K562 (cell line): Measurements from ENCODE around the gene AUNIP. TPM values are rescaled to one million over a fixed set of nuclear protein-coding genes. Genes with fewer than 3 reads are reported as not detected.

ENCODE experiments used
- ATAC-seq: fragments of 200-7000 bp; cut with Tn5 transposase; 3 replicates; pipeline ENCODE4 v1.9.1; 2020; ENCODE audit warnings: moderate library complexity
- BruUV-seq: library from RNA; stranded (reverse); fragments of 400-500 nt; replicated peaks from 2 replicates; lab custom pipeline; 2021; lab: Mats Ljungman, UMichigan
- CTCF ChIA-PET: fragments of 300-600 bp; formaldehyde crosslinking; extraction: SDS; loops from one replicate; lab custom pipeline; 2021; ENCODE audit warnings: low intra/inter-chr PET ratio; lab: Yijun Ruan, JAX
- POLR2A ChIA-PET: fragments of 300-600, 350-650 bp; sonication (Branson Sonifier 250); formaldehyde crosslinking; extraction: SDS; loops from one replicate; lab custom pipeline; 2021; ENCODE audit warnings: antibody characterized with exemption, inconsistent platforms; lab: Yijun Ruan, JAX
- DNase-seq, 4 experiments: peaks; one replicate each; pipeline versions ENCODE4 v3.0.0 to v3.0.0-alpha.2; 2011 to 2018; ENCODE audit warnings: low spot score in 3 of 4, mixed read lengths in 3 of 4; ENCODE audit errors: extremely low read depth in 1 of 4
- FAIRE-seq: peaks from 2 replicates; lab custom pipeline; 2011; peaks lifted over from hg19 to GRCh38; lab: Jason Lieb, UNC
- H2AFZ ChIP-seq: 2 replicates; pipeline ENCODE4 v1.6.0; 2011; ENCODE audit warnings: low read depth, low read length, control low read depth, inconsistent platforms
- H3K27ac ChIP-seq: fragments of 200-600 bp; 3 replicates; pipeline ENCODE4 v1.8.0; 2011; ENCODE audit warnings: low read depth, mild to moderate bottlenecking, control low read depth, inconsistent platforms, low read length, moderate library complexity, mixed read lengths; ENCODE audit errors: extremely low read depth
- H3K27me3 ChIP-seq, 2 experiments: fragments of 300-600 bp in 1 of 2; 2 replicates in 1 of 2; 3 replicates in 1 of 2; pipeline versions ENCODE4 v1.6.0 to v1.8.0; 2011; ENCODE audit warnings: inconsistent platforms in 2 of 2, low read length in 2 of 2, mild to moderate bottlenecking in 1 of 2, mixed read lengths in 1 of 2, moderate library complexity in 1 of 2; ENCODE audit not compliant: control insufficient read depth in 2 of 2, insufficient read depth in 2 of 2
- H3K36me3 ChIP-seq: fragments of 300-600 bp; 3 replicates; pipeline ENCODE4 v1.8.0; 2011; ENCODE audit warnings: mild to moderate bottlenecking, low read length, inconsistent platforms; ENCODE audit not compliant: control insufficient read depth, insufficient read depth
- H3K4me1 ChIP-seq, 2 experiments: fragments of 200-600 bp in 1 of 2; replicated peaks in 1 of 2; 2 replicates in 1 of 2; 3 replicates in 1 of 2; pipeline versions ENCODE4 v1.5.1 to v1.8.0; 2011; ENCODE audit warnings: inconsistent platforms in 2 of 2, low read length in 2 of 2, mild to moderate bottlenecking in 1 of 2, mixed read lengths in 1 of 2, moderate library complexity in 1 of 2; ENCODE audit not compliant: control insufficient read depth in 2 of 2, insufficient read depth in 2 of 2
- H3K4me2 ChIP-seq: 2 replicates; pipeline ENCODE4 v1.6.1; 2011; ENCODE audit warnings: low read length, control low read depth, inconsistent platforms, mixed read lengths; ENCODE audit not compliant: insufficient read depth
- H3K4me3 ChIP-seq: fragments of 200-600 bp; sonication (generic), shearing (Covaris generic); 2 replicates; pipeline ENCODE4 v1.5.1; 2016; ENCODE audit warnings: control low read depth, inconsistent platforms
- H3K79me2 ChIP-seq: fragments of 200-600 bp; 3 replicates; pipeline ENCODE4 v1.8.0; 2011; ENCODE audit warnings: low read length, inconsistent platforms; ENCODE audit not compliant: control insufficient read depth, insufficient read depth
- H3K9ac ChIP-seq, 2 experiments: 2 replicates each; pipeline versions ENCODE4 v1.6.0 to v1.6.1; 2011; ENCODE audit warnings: low read depth in 2 of 2, low read length in 2 of 2, control low read depth in 1 of 2, inconsistent platforms in 1 of 2, mild to moderate bottlenecking in 1 of 2, mixed read lengths in 1 of 2; ENCODE audit not compliant: insufficient read depth in 1 of 2
- H3K9me1 ChIP-seq: one replicate; pipeline ENCODE4 v1.6.0; 2011; ENCODE audit warnings: inconsistent platforms, mild to moderate bottlenecking, low read length, moderate library complexity; ENCODE audit not compliant: control insufficient read depth, insufficient read depth
- H3K9me3 ChIP-seq: replicated peaks from 2 replicates; pipeline ENCODE4 v1.5.1; 2011; ENCODE audit warnings: low read depth, low read length, inconsistent platforms; ENCODE audit not compliant: control insufficient read depth, insufficient read depth
- H4K20me1 ChIP-seq: replicated peaks from 2 replicates; pipeline ENCODE4 v1.6.1; 2011; ENCODE audit warnings: low read length, inconsistent platforms, mixed read lengths; ENCODE audit not compliant: control insufficient read depth, insufficient read depth
- ESRRA ChIP-seq: fragments of 450-650 bp; IDR thresholded peaks from 2 replicates; pipeline ENCODE4 v1.6.1; 2014; ENCODE audit warnings: low read depth, mild to moderate bottlenecking, moderate library complexity, borderline replicate concordance
- POLR2A ChIP-seq: fragments of 450-650 bp; conservative IDR thresholded peaks from 2 replicates; pipeline ENCODE4 v1.6.1; 2016
- POLR2AphosphoS2 ChIP-seq: IDR thresholded peaks from 2 replicates; pipeline ENCODE4 v1.6.1; 2012; ENCODE audit warnings: low read length, improper control_type of control experiment
- RBFOX2 ChIP-seq: fragments of 200-400 bp; formaldehyde crosslinking; IDR thresholded peaks from 2 replicates; pipeline ENCODE4 v1.6.1; 2017; ENCODE audit warnings: low read depth, mild to moderate bottlenecking, low read length, moderate library complexity
- THRAP3 ChIP-seq: fragments of 450-650 bp; IDR thresholded peaks from 2 replicates; pipeline ENCODE4 v1.6.1; 2016; ENCODE audit warnings: mild to moderate bottlenecking, inconsistent platforms, borderline replicate concordance
- USF1 ChIP-seq: sonication (generic); formaldehyde crosslinking; IDR thresholded peaks from 2 replicates; pipeline ENCODE4 v1.9.0; 2022; ENCODE audit warnings: mild to moderate bottlenecking, missing genetic modification reagents
- USF2 ChIP-seq: sonication (generic); formaldehyde crosslinking; IDR thresholded peaks from 2 replicates; pipeline ENCODE4 v1.5.0; 2020; ENCODE audit warnings: missing genetic modification reagents
- ZBTB2 ChIP-seq: fragments of 450-650 bp; IDR thresholded peaks from 2 replicates; pipeline ENCODE4 v1.6.1; 2016; ENCODE audit warnings: antibody characterized with exemption
- ZFX ChIP-seq: sonication (generic); formaldehyde crosslinking; IDR thresholded peaks from 2 replicates; pipeline ENCODE4 v1.8.0; 2022; ENCODE audit warnings: mild to moderate bottlenecking, missing genetic modification reagents, moderate library complexity
- WGBS: fragments of 100-300 bp; shearing (Covaris generic); methylation state at CpG from one replicate; pipeline ENCODE4 v1.1.6; 2016; ENCODE audit warnings: low coverage, mixed read lengths; ENCODE audit not compliant: insufficient coverage; ENCODE audit errors: missing lambda C conversion rate; 5-methylcytosine and 5-hydroxymethylcytosine counted together
- in situ Hi-C: fragments of 300-500 bp; cut with MboI; formaldehyde crosslinking; loops from 4 replicates; pipeline ENCODE4 v1.15.0; 2018; ENCODE audit warnings: inconsistent platforms, mixed read lengths
- intact Hi-C: fragments of 100-400 bp; cut with micrococcal nuclease; formaldehyde crosslinking; loops from 2 replicates; pipeline ENCODE4 v1.14.2; 2022
- polyA plus RNA-seq, 8 experiments: library from polyadenylated mRNA; depleted of rRNA in 4 of 8; stranded (reverse) in 5 of 8; unstranded in 3 of 8; fragments of >200 nt; fragmentation: Nextera tagmentation in 2 of 8; fragmentation: Illumina TruSeq in 1 of 8; extraction: Ambion mirVana in 2 of 8; extraction: Trizol in 1 of 8; gene quantifications; 2 replicates each; pipeline versions ENCODE4 v1.2.1 to v1.2.3, GENCODE V29; 2011 to 2014; ENCODE audit warnings: inconsistent platforms in 1 of 8, missing spikeins in 1 of 8
- total RNA-seq, 7 experiments: library from RNA; depleted of rRNA in 6 of 7; stranded (reverse); fragments of >200 nt in 6 of 7; fragmentation: Illumina TruSeq in 2 of 7; extraction: Trizol in 2 of 7; gene quantifications; 2 replicates each; pipeline versions ENCODE4 v1.2.1 to v1.2.3, GENCODE V29; 2011 to 2021; ENCODE audit warnings: low replicate concordance in 1 of 7

AUNIP gene
- total and polyA plus RNA-seq, 9 of the 15 experiments (the other 6 are each of a cell fraction or from before 2014, with no cell fraction given) = 12.1 to 53.8 (median 47.1) TPM

GRCh38 chr1:25898223-25899015 lies 39.2 kb upstream of the AUNIP start:
- POLR2A ChIA-PET = interaction anchor here (0.6 to 7.6 kb wide), 20 partner anchors 10 to 521 kb away, joined by 3 to 89 read pairs (median 4); partner anchors contain the start of genes PAFAH2 and PAQR7
- CTCF ChIA-PET = interaction anchor here (0.6 to 4.3 kb wide), 2 partner anchors 61 to 100 kb away, joined by 3 to 120 read pairs; partner anchors contain the start of gene PAFAH2
- ATAC-seq = peak; percentile 37
- in situ Hi-C loops (loop anchor here (5.0 kb wide), 2 partner anchors 99 to 249 kb away; partner anchors contain the start of gene PAFAH2), intact Hi-C loops (loop anchor here (5.0 kb wide), 1 partner anchor 249 kb away; no protein-coding TSS in a partner anchor)
- BruUV-seq = no TSS peak
- H3K9ac ChIP-seq = no peak overlapping the region
- peaks cover 4% of the 10 kb centered on the region for H3K9me1 ChIP-seq
- H3K4me2 ChIP-seq = no peak overlapping the region
- no peak overlapping the region for H2AFZ ChIP-seq
- peaks cover 9 to 10% of the 10 kb centered on the region in 2 experiments for H3K4me1 ChIP-seq
- WGBS = 73% methylated on average over 11 of the region's 11 CpGs
- no peaks in the 10 kb centered on the region for H3K27me3 ChIP-seq
- no peak overlapping the region for H3K27ac ChIP-seq
- peaks cover 36% of the 10 kb centered on the region for H3K79me2 ChIP-seq
- no peak for FAIRE-seq
- peaks cover 89% of the 10 kb centered on the region for H3K36me3 ChIP-seq
- H3K9me3 ChIP-seq = no peaks in the 10 kb centered on the region
- DNase-seq = no peak
- H3K4me3 ChIP-seq = no peak overlapping the region
- peaks cover 18% of the 10 kb centered on the region; the same call in 1 of the 2 replicates for H4K20me1 ChIP-seq
- TF ChIP-seq POLR2A (peak; percentile 35), ZFX (CRISPR knock-in tag) (peak; percentile 35; the same call in 1 of the 2 replicates), USF2 (CRISPR knock-in tag) (peak; percentile 47), USF1 (peak; percentile 71), ESRRA (peak; percentile 23; the same call in 1 of the 2 replicates), ZBTB2 (no peak), POLR2AphosphoS2 (peak; percentile 43; the same call in 1 of the 2 replicates), THRAP3 (no peak), RBFOX2 (0 out of 2 replicates have a peak, but pooled peaks have one; percentile 34)
